Lower leg skin (tissue), 3 donors: ENCODE data around the gene MEF2C.

ENCODE experiments used
- POLR2A ChIP-seq, 2 donors: fragments of 450-650 bp; IDR thresholded peaks; one replicate each; pipeline ENCODE4 v1.6.1; 2016 to 2017; ENCODE audit warnings: antibody characterized with exemption in 2 of 2, mild to moderate bottlenecking in 1 of 2, moderate library complexity in 1 of 2
- TF ChIP-seq, protein P1 (sequence below), 3 donors: fragments of 450-650 bp; IDR thresholded peaks; one replicate each; pipeline ENCODE4 v1.5.1; 2016; ENCODE audit warnings: antibody characterized with exemption in 3 of 3, mild to moderate bottlenecking in 3 of 3, moderate library complexity in 2 of 3

- TF ChIP-seq, protein P1, sequence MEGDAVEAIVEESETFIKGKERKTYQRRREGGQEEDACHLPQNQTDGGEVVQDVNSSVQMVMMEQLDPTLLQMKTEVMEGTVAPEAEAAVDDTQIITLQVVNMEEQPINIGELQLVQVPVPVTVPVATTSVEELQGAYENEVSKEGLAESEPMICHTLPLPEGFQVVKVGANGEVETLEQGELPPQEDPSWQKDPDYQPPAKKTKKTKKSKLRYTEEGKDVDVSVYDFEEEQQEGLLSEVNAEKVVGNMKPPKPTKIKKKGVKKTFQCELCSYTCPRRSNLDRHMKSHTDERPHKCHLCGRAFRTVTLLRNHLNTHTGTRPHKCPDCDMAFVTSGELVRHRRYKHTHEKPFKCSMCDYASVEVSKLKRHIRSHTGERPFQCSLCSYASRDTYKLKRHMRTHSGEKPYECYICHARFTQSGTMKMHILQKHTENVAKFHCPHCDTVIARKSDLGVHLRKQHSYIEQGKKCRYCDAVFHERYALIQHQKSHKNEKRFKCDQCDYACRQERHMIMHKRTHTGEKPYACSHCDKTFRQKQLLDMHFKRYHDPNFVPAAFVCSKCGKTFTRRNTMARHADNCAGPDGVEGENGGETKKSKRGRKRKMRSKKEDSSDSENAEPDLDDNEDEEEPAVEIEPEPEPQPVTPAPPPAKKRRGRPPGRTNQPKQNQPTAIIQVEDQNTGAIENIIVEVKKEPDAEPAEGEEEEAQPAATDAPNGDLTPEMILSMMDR (IDR thresholded peaks at IDR 0.05), result no peak
- no peak for TF ChIP-seq POLR2A (IDR thresholded peaks at IDR 0.05)
Measured at GRCh38 chr5:88792144-88792840, 90.7 kb downstream of the MEF2C start.
